Lower lobe of right lung (tissue), 2 donors: ENCODE data around the gene DNM3. TPM values are rescaled to one million over a fixed set of nuclear protein-coding genes. Genes with fewer than 3 reads are reported as not detected.

Experiments used
- ATAC-seq, 2 donors: fragments of 200-7000 bp; cut with Tn5 transposase; one replicate each; pipeline ENCODE4 v1.9.1; 2020 to 2022; ENCODE audit warnings: mild to moderate bottlenecking in 2 of 2, moderate library complexity in 2 of 2
- DNase-seq: peaks from one replicate; pipeline ENCODE4 v3.0.0-alpha.2; 2020
- H3K27ac ChIP-seq: fragments of 200-600 bp; one replicate; pipeline ENCODE4 v1.8.0; 2022
- H3K27me3 ChIP-seq: fragments of 200-600 bp; one replicate; pipeline ENCODE4 v1.8.0; 2022; ENCODE audit warnings: low read depth
- H3K36me3 ChIP-seq: fragments of 200-600 bp; one replicate; pipeline ENCODE4 v1.8.0; 2022; ENCODE audit warnings: mild to moderate bottlenecking
- H3K4me1 ChIP-seq: fragments of 200-600 bp; one replicate; pipeline ENCODE4 v1.8.0; 2022
- H3K4me3 ChIP-seq: fragments of 200-600 bp; one replicate; pipeline ENCODE4 v1.8.0; 2022; ENCODE audit warnings: mild to moderate bottlenecking
- H3K9me3 ChIP-seq: fragments of 200-600 bp; one replicate; pipeline ENCODE4 v1.8.0; 2022
- intact Hi-C: fragments of 100-400 bp; cut with DNase I; formaldehyde crosslinking; loops from one replicate; pipeline ENCODE4 v1.11.0; 2022
- total RNA-seq: library from RNA; stranded (reverse); fragmentation: NEBNext Ultra II Directional; extraction: Animal tissue kit (Norgen Biotek cat#: 25700); gene quantifications from one replicate; pipeline ENCODE4 v1.2.1, GENCODE V29; 2021
- TF ChIP-seq, protein P1 (sequence below): fragments of 200-600 bp; IDR thresholded peaks from one replicate; pipeline ENCODE4 v1.8.0; 2022; ENCODE audit warnings: antibody characterized with exemption, mild to moderate bottlenecking
- donor health status: DM: no; HTN: yes; CAD: no; lungs with severe emphysema.

The DNM3 gene
- total RNA-seq, 1 donor from 2014 or later, result 12.4 TPM

GRCh38 chr1:171937938-171938337, 96.6 kb downstream of the DNM3 start:
- TF ChIP-seq, protein P1, sequence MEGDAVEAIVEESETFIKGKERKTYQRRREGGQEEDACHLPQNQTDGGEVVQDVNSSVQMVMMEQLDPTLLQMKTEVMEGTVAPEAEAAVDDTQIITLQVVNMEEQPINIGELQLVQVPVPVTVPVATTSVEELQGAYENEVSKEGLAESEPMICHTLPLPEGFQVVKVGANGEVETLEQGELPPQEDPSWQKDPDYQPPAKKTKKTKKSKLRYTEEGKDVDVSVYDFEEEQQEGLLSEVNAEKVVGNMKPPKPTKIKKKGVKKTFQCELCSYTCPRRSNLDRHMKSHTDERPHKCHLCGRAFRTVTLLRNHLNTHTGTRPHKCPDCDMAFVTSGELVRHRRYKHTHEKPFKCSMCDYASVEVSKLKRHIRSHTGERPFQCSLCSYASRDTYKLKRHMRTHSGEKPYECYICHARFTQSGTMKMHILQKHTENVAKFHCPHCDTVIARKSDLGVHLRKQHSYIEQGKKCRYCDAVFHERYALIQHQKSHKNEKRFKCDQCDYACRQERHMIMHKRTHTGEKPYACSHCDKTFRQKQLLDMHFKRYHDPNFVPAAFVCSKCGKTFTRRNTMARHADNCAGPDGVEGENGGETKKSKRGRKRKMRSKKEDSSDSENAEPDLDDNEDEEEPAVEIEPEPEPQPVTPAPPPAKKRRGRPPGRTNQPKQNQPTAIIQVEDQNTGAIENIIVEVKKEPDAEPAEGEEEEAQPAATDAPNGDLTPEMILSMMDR, result no peak
- Histone ChIP-seq H3K36me3 (no peaks in the 10 kb centered on the region), H3K27ac (no peak overlapping the region), H3K4me1 (no peaks in the 10 kb centered on the region), H3K27me3 (no peaks in the 10 kb centered on the region), H3K4me3 (no peak overlapping the region), H3K9me3 (no peaks in the 10 kb centered on the region)
- intact Hi-C loops, result no loop called here
- no peak for ATAC-seq
- DNase-seq, result no peak

DNA sequence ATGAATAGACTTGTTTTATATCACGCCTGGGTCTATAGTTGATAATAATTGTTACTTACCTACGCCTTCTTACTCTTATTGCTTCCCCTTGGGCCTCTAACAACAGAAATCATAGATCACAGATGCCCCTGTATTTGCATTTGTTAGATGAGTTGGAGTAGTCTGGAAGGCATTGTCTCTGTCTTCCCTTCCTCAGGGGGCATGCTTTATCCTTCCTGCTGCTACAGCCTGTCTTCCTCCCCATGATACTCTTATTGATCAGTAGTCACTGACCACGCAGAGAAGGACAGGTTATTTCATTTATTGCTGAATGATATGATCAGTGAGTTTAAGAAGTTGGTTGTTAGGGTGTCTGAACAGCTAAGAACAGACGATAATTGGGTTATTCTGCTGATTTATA, 98.4 kb downstream of the DNM3 start:
- Histone ChIP-seq H3K36me3 (no peaks in the 10 kb centered on the region), H3K4me3 (no peak overlapping the region), H3K27me3 (no peaks in the 10 kb centered on the region), H3K27ac (no peak overlapping the region), H3K9me3 (no peaks in the 10 kb centered on the region), H3K4me1 (no peaks in the 10 kb centered on the region)
- intact Hi-C loops, result no loop called here
- TF ChIP-seq, protein P1, result no peak
- DNase-seq (no peak), ATAC-seq (no peak)

DNA sequence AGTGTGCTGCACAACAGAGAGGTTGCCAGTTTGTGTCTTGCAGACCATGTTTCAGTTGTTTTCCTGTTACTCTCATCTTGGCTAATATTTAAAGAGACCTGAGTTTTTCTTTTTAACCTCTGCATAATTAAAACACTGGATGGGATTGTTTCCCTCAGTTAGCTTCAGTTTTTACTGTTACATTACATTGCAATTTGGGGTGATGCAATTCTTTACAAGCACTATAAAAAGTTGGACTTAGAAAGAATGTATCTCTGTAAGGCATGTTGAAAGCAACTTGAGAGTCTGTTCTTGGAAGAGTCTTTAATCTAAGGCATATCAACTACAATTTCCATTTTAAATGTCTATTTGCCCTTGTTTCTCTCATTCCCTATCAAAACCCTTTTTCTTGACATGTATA, 99.1 kb downstream of the DNM3 start:
- no peak overlapping the region for H3K27ac ChIP-seq
- ATAC-seq (no peak), DNase-seq (no peak)
- no peaks in the 10 kb centered on the region for H3K9me3 ChIP-seq
- H3K4me1 ChIP-seq, result no peaks in the 10 kb centered on the region
- H3K36me3 ChIP-seq, result no peaks in the 10 kb centered on the region
- intact Hi-C loops, result no loop called here
- TF ChIP-seq, protein P1, result no peak
- H3K4me3 ChIP-seq, result no peak overlapping the region
- H3K27me3 ChIP-seq, result no peaks in the 10 kb centered on the region

DNA sequence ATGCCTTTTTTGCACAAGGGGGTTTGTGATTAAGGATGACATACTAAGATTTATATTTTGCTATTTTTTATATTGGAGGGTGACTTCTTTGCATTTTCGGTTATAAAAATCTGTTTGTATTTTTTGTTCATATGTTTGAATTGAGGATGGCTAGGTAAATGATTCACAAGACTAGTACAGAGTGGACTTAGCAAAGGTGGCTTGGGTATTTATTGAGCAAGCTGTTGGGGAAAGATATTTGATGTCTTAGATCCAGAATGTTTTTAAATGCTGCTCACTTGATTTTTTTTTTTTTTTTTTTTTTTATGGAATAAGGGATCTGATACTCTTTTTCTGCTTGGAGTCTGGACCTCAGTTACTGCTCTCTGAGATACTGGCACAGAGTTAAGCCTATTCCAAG, 100.6 kb downstream of the DNM3 start:
- no peak overlapping the region for H3K27ac ChIP-seq
- TF ChIP-seq, protein P1, result no peak
- no peaks in the 10 kb centered on the region for H3K36me3 ChIP-seq
- H3K4me3 ChIP-seq, result no peak overlapping the region
- no peaks in the 10 kb centered on the region for H3K27me3 ChIP-seq
- no peaks in the 10 kb centered on the region for H3K4me1 ChIP-seq
- H3K9me3 ChIP-seq, result no peaks in the 10 kb centered on the region
- DNase-seq, result no peak
- intact Hi-C loops, result no loop called here
- ATAC-seq, result no peak

GRCh38 chr1:171943973-171944561, 102.8 kb downstream of the DNM3 start:
- DNase-seq (no peak), ATAC-seq (no peak)
- Histone ChIP-seq H3K9me3 (no peaks in the 10 kb centered on the region), H3K36me3 (no peaks in the 10 kb centered on the region), H3K4me1 (no peaks in the 10 kb centered on the region), H3K4me3 (no peak overlapping the region), H3K27ac (no peak overlapping the region), H3K27me3 (no peaks in the 10 kb centered on the region)
- TF ChIP-seq, protein P1, result no peak
- intact Hi-C loops, result no loop called here
